Subcutaneous adipose tissue (tissue), 4 donors: ENCODE results near the gene ABHD14A. TPM values are rescaled to one million over a fixed set of nuclear protein-coding genes. Genes with fewer than 3 reads are reported as not detected.

Experiments
- CTCF ChIP-seq: fragments of 450-650 bp; IDR thresholded peaks from one replicate; pipeline ENCODE4 v1.5.1; 2016; ENCODE audit warnings: low read depth, mild to moderate bottlenecking, control low read depth, antibody characterized with exemption, moderate library complexity
- total RNA-seq, 4 donors: library from RNA; depleted of rRNA; stranded (reverse); fragments of >200 nt; gene quantifications; one replicate each; pipeline ENCODE4 v1.1.0, GENCODE V29; 2016

Gene ABHD14A
- 10 to 100 TPM; 15.3 to 37.7 (median 26.0) TPM for total RNA-seq

- no peak for TF ChIP-seq CTCF
These were observed at the start of gene ABHD14A for GRCh38 chr3:51974963-51975851. Gene ABHD14A (plus strand): TSS chr3:51975064. CDS start chr3:51975136, 72 bp downstream.

- no peak for TF ChIP-seq CTCF
These were observed 47.5 kb upstream of the ABHD14A start for GRCh38 chr3:51927061-51927977.

GRCh38 chr3:51928438-51928837 lies 46.4 kb upstream of the ABHD14A start:
- no peak for TF ChIP-seq CTCF

- TF ChIP-seq CTCF: no peak
These were observed 45.4 kb upstream of the ABHD14A start for GRCh38 chr3:51929420-51930003.

GRCh38 chr3:51930439-51930838 lies 44.4 kb upstream of the ABHD14A start:
- no peak for TF ChIP-seq CTCF

- TF ChIP-seq CTCF: no peak
These were observed 43.1 kb upstream of the ABHD14A start for GRCh38 chr3:51931756-51932155.
